Uterus (tissue), 4 donors: ENCODE data around the gene NDUFS6. TPM values are rescaled to one million over a fixed set of nuclear protein-coding genes. Genes with fewer than 3 reads are reported as not detected.
"Not testable (repeated sequence)": the region's sequence is repeated elsewhere in the genome, so short reads cannot be mapped to it uniquely, and the experiment has no call there.

Experiments used
- DNase-seq, 2 donors: peaks; one replicate each; pipeline ENCODE4 v3.0.0-alpha.2; 2019 to 2020
- H3K27ac ChIP-seq, 2 donors: fragments of 200-600 bp; sonication (generic); 1 replicate in 1 of 2; 2 replicates in 1 of 2; pipeline ENCODE4 v1.5.1; 2016 to 2018
- H3K27me3 ChIP-seq, 2 donors: fragments of 200-600 bp; sonication (generic); one replicate each; pipeline ENCODE4 v1.5.1; 2018 to 2019; ENCODE audit warnings: control low read depth in 1 of 2
- H3K36me3 ChIP-seq, 2 donors: fragments of 200-600 bp; sonication (generic); one replicate each; pipeline ENCODE4 v1.5.1; 2019; ENCODE audit warnings: control low read depth in 1 of 2
- H3K4me1 ChIP-seq, 2 donors: fragments of 200-600 bp; sonication (generic); one replicate each; pipeline ENCODE4 v1.5.1; 2018 to 2019; ENCODE audit warnings: control low read depth in 1 of 2
- H3K4me3 ChIP-seq, 2 donors: fragments of 200-600 bp; sonication (generic); 1 replicate in 1 of 2; 2 replicates in 1 of 2; pipeline ENCODE4 v1.5.1; 2018 to 2019; ENCODE audit warnings: mild to moderate bottlenecking in 1 of 2
- H3K9me3 ChIP-seq, 2 donors: fragments of 200-600 bp; sonication (generic); one replicate each; pipeline ENCODE4 v1.5.1; 2019; ENCODE audit warnings: control low read depth in 1 of 2
- POLR2A ChIP-seq, 2 donors: fragments of 450-650 bp; IDR thresholded peaks; one replicate each; pipeline ENCODE4 v1.6.1; 2016; ENCODE audit warnings: antibody characterized with exemption in 2 of 2, mild to moderate bottlenecking in 1 of 2, moderate library complexity in 1 of 2
- intact Hi-C: fragments of 100-400 bp; cut with DNase I; formaldehyde crosslinking; loops from one replicate; pipeline ENCODE4 v1.15.1; 2023; ENCODE audit warnings: low total_unique reads
- total RNA-seq, 4 donors: library from RNA; depleted of rRNA in 3 of 4; stranded (reverse); fragments of >200 nt in 3 of 4; gene quantifications; one replicate each; pipeline versions ENCODE4 v1.1.0 to v1.2.4, GENCODE V29; 2014 to 2023
- TF ChIP-seq, protein P1 (sequence below), 4 experiments: fragments of 200-600 bp in 2 of 4; fragments of 450-650 bp in 2 of 4; sonication (generic) in 2 of 4; IDR thresholded peaks; one replicate each; pipeline ENCODE4 v1.5.1; 2016 to 2019; ENCODE audit warnings: antibody characterized with exemption in 4 of 4, mild to moderate bottlenecking in 2 of 4, moderate library complexity in 1 of 4
- donor health status: DM: yes; HTN: yes; CAD: no.

NDUFS6 gene
- total RNA-seq, 4 donors from 2014 or later = 8.5 to 17.9 (median 14.6) TPM

DNA sequence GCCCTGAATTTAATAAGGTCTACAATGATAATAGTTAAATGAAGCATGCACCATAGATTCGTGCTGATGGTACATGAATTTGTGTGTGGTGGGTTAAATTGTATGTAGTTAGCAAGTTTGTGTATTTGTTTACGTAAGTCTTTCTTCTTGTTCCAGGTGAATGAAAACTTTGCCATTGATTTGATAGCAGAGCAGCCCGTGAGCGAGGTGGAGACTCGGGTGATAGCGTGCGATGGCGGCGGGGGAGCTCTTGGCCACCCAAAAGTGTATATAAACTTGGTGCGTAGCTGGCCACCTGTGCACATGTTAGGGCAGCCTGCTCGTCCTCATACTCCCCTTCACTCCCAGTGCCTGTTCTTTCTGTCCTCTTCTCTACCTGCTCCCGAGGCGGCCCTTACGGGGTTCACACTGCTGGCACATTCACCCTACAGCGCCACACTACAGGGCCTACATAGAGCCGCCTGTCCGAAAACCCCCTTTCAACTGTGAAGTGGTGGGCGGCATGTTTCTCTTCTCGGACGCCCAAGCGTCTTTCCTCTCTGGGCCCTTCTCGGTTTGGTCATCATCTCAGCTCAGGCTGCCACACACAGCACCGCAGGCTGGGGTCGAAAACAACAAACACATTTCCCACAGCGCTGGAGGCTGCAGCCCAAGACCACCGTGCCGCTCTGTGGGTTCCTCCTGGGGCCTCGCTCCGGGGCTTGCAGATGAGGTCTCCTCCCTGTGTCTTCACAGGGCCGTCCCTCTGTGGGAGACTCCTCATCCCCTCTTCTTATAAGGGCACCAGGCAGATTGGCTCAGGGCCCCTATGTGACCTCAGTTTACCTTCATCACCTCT is 13.2 kb downstream of the NDUFS6 start:
- Histone ChIP-seq H3K4me1 (no peaks in the 10 kb centered on the region), H3K27ac (no peak overlapping the region), H3K27me3 (no peaks in the 10 kb centered on the region), H3K9me3 (no peaks in the 10 kb centered on the region), H3K4me3 (no peak overlapping the region), H3K36me3 (no peaks in the 10 kb centered on the region)
- DNase-seq = no peak
- intact Hi-C loops = no loop called here
- TF ChIP-seq POLR2A (IDR thresholded peaks at IDR 0.05) = no peak
- TF ChIP-seq, protein P1, sequence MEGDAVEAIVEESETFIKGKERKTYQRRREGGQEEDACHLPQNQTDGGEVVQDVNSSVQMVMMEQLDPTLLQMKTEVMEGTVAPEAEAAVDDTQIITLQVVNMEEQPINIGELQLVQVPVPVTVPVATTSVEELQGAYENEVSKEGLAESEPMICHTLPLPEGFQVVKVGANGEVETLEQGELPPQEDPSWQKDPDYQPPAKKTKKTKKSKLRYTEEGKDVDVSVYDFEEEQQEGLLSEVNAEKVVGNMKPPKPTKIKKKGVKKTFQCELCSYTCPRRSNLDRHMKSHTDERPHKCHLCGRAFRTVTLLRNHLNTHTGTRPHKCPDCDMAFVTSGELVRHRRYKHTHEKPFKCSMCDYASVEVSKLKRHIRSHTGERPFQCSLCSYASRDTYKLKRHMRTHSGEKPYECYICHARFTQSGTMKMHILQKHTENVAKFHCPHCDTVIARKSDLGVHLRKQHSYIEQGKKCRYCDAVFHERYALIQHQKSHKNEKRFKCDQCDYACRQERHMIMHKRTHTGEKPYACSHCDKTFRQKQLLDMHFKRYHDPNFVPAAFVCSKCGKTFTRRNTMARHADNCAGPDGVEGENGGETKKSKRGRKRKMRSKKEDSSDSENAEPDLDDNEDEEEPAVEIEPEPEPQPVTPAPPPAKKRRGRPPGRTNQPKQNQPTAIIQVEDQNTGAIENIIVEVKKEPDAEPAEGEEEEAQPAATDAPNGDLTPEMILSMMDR (IDR thresholded peaks at IDR 0.05) = no peak

DNA sequence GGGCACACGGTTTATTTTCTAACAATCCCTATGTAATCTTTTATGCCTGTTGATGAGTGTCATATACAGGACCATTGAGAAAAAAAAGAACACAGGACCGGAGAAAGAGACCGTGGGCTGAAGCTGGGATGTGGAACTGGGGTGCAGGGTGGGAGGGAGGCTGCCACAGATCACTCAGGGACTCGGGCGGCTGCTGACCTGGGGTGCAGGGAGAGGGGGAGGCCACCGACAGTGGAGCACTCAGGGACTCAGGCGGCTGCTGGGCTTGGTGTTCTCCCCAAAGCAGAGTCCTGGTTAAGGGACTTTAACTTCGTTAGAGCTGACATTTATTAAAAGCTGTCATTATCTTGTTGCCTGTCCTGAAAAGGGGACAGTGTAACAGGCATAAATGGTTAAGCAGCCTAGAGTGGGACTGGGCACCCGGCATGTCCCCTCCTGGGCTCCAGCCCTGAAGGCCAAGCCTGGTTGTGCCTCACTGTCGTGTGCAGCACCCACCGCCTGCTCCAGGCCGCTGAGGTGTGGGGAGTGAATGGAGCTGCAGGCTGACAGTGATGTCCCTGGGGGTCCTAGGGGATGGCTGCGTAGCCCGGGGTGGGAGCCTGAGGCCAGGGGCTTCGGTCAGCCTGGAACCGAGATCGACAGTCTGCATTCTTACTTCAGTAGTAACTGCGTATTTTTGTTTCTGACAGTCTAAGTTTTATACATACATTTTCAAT is 14.0 kb downstream of the NDUFS6 start:
- Histone ChIP-seq H3K27ac (no peak overlapping the region), H3K4me3 (no peak overlapping the region), H3K9me3 (no peaks in the 10 kb centered on the region), H3K36me3 (no peaks in the 10 kb centered on the region), H3K27me3 (no peaks in the 10 kb centered on the region), H3K4me1 (no peaks in the 10 kb centered on the region)
- intact Hi-C loops = no loop called here
- no peak for DNase-seq
- TF ChIP-seq POLR2A (IDR thresholded peaks at IDR 0.05) = no peak
- TF ChIP-seq, protein P1 (IDR thresholded peaks at IDR 0.05) = no peak

DNA sequence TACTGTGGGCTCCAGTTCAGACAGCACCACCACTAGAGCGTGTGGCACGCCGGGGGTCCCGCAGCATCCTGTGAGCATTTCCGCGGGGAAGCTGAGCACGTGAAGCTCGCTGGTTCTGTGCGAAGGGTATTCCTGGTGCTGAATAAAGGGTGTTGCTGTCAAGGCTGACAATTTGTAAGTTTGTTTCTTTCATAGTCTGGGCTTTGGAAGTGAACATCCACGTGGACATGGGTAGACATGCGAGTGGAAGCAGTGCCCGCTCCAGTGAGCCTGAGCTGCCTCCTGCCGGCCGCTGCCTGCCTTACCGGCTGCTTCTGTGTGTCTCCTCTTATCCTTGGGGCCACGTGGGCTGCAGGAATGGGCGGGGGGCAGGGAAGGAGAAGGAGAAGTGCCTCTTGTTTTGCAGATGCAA is 14.7 kb downstream of the NDUFS6 start:
- no peaks in the 10 kb centered on the region for H3K36me3 ChIP-seq
- DNase-seq = no peak
- no peak overlapping the region for H3K27ac ChIP-seq

DNA sequence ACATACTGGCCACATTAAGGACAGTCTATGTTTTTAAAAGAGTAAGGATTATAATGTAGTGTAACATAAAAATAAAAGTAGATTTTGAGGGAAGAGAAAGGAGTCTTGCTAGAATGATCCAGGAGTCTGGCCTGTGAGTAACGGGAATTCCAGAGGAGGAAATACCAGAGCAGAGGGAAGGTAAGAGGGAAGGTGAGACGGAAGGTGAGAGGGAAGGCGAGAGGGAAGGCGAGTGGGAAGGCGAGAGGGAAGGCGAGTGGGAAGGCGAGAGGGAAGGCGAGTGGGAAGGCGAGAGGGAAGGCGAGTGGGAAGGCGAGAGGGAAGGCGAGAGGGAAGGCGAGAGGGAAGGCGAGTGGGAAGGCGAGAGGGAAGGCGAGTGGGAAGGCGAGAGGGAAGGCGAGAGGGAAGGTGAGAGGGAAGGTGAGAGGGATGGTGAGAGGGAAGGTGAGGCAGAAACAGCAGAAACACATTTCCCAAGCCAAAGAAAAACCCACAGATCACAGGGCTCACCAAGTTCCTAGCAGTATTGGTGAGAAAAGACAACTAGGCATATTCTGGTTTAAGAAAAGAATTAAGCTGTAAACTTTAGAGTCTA is 15.4 kb downstream of the NDUFS6 start:
- H3K27me3 ChIP-seq, H3K36me3 ChIP-seq, H3K9me3 ChIP-seq, H3K27ac ChIP-seq, intact Hi-C loops, H3K4me1 ChIP-seq, DNase-seq, H3K4me3 ChIP-seq: not testable (repeated sequence)

More for the DNA sequence above, 14.7 kb downstream of the NDUFS6 start:
- H3K9me3 ChIP-seq = no peaks in the 10 kb centered on the region
- no peak overlapping the region for H3K4me3 ChIP-seq
- no peaks in the 10 kb centered on the region for H3K4me1 ChIP-seq
- intact Hi-C loops = no loop called here
- no peaks in the 10 kb centered on the region for H3K27me3 ChIP-seq
- TF ChIP-seq POLR2A (IDR thresholded peaks at IDR 0.05) = no peak

DNA sequence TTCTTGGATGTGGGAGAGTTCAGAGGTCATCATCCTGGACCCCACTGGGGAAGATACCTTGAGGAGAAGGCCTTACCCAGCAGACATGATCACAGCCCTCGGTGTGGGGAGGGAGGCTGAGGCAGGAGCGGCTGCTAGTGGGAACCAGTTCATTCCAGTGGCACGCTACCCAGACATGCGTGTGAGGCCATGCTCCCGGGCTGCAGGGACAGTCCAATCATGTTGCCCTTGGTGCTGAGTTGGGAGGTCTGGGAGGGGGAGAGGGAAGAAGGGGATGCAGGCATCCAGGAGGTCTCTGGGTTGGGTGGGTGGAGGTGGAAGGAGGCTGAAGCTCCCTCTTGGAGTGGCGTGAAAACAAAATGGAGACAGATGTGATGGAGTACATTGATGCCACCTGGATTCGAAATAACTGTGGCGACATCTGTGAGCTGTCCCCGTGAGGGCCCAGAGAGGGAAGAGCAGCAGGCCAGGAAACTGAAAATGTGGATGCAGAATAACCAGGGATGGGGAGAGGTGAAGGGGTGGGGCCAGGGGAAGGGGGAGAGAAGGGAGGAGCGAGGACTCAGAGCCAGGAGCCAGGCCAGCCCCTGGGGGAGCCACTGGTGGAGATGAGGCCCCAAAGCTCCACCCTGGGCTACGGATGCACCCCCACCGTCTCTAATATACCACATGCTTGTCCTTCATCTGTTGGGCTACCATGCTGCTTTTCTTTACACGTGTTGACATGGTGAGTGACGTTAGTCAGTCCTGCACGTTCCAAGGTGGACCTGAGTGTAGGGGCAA is 16.2 kb downstream of the NDUFS6 start:
- no peak overlapping the region for H3K27ac ChIP-seq
- DNase-seq = no peak
- H3K4me3 ChIP-seq = no peak overlapping the region
- TF ChIP-seq, protein P1 (IDR thresholded peaks at IDR 0.05) = no peak
- no peak for TF ChIP-seq POLR2A (IDR thresholded peaks at IDR 0.05)
- no peaks in the 10 kb centered on the region for H3K4me1 ChIP-seq
- intact Hi-C loops = no loop called here
- H3K9me3 ChIP-seq = no peaks in the 10 kb centered on the region
- no peaks in the 10 kb centered on the region for H3K36me3 ChIP-seq
- no peaks in the 10 kb centered on the region for H3K27me3 ChIP-seq
